Measurements from ENCODE around the gene APPL1.

DNA sequence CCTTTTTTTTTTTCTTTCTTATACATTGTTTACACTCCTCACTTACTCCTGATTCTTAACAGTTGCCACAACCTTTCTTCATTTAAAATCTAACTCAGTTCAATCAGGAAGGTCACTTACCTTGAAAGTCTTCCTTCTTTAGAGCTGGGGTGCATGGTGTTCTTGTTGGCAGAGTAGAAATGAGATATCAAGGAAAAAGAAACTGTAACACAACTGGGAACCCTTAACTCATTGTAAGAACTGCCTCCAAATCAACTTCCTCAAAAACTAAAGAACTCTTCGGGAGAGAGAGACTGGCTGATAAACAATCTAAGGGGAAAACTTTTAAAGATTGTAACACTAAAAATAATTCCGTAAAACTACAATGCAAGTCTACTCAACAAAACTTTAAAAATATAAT lies 1.4 kb upstream of the APPL1 start:
- TF ChIP-seq POLR2A (IDR thresholded peaks at IDR 0.05; ENCODE audit: low read depth): no peak
- TF ChIP-seq, protein P1, sequence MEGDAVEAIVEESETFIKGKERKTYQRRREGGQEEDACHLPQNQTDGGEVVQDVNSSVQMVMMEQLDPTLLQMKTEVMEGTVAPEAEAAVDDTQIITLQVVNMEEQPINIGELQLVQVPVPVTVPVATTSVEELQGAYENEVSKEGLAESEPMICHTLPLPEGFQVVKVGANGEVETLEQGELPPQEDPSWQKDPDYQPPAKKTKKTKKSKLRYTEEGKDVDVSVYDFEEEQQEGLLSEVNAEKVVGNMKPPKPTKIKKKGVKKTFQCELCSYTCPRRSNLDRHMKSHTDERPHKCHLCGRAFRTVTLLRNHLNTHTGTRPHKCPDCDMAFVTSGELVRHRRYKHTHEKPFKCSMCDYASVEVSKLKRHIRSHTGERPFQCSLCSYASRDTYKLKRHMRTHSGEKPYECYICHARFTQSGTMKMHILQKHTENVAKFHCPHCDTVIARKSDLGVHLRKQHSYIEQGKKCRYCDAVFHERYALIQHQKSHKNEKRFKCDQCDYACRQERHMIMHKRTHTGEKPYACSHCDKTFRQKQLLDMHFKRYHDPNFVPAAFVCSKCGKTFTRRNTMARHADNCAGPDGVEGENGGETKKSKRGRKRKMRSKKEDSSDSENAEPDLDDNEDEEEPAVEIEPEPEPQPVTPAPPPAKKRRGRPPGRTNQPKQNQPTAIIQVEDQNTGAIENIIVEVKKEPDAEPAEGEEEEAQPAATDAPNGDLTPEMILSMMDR (IDR thresholded peaks at IDR 0.05): no peak

All from esophagus muscularis mucosa (tissue), 3 donors.